GM23338 (cell line): Measurements from ENCODE around the gene NUDCD2. TPM values are rescaled to one million over a fixed set of nuclear protein-coding genes. Genes with fewer than 3 reads are reported as not detected.

Experiments used
- ATAC-seq: fragments of 200-7000 bp; cut with Tn5 transposase; 3 replicates; pipeline ENCODE4 v1.9.1; 2020
- DNase-seq: peaks from one replicate; pipeline ENCODE4 v3.0.0-alpha.2; 2015; ENCODE audit warnings: low spot score
- H2AFZ ChIP-seq: fragments of 200-600 bp; sonication (generic); 2 replicates; pipeline ENCODE4 v1.8.0; 2016; ENCODE audit warnings: antibody characterized with exemption, mild to moderate bottlenecking, moderate library complexity
- H3F3A ChIP-seq: fragments of 200-600 bp; sonication (generic); replicated peaks from 2 replicates; pipeline ENCODE4 v1.8.0; 2017; ENCODE audit warnings: antibody characterized with exemption, mixed run types, low read depth
- H3K27ac ChIP-seq: fragments of 200-600 bp; sonication (generic); 2 replicates; pipeline ENCODE4 v1.6.1; 2016; ENCODE audit warnings: low read depth
- H3K27me3 ChIP-seq: fragments of 200-600 bp; sonication (generic); 2 replicates; pipeline ENCODE4 v1.8.0; 2016; ENCODE audit warnings: mild to moderate bottlenecking, mixed run types, moderate library complexity; ENCODE audit not compliant: insufficient read depth
- H3K36me3 ChIP-seq: fragments of 200-600 bp; sonication (generic); 2 replicates; pipeline ENCODE4 v1.8.0; 2016; ENCODE audit warnings: mild to moderate bottlenecking; ENCODE audit not compliant: insufficient read depth
- H3K4me1 ChIP-seq: fragments of 200-600 bp; sonication (generic); 2 replicates; pipeline ENCODE4 v1.8.0; 2016; ENCODE audit warnings: mild to moderate bottlenecking, moderate library complexity; ENCODE audit not compliant: insufficient read depth
- H3K4me2 ChIP-seq: fragments of 200-600 bp; sonication (generic); 2 replicates; pipeline ENCODE4 v1.7.1; 2017; ENCODE audit warnings: mixed run types
- H3K4me3 ChIP-seq: fragments of 200-600 bp; sonication (generic); 2 replicates; pipeline ENCODE4 v1.6.1; 2016; ENCODE audit warnings: mixed run types
- H3K79me2 ChIP-seq: fragments of 200-600 bp; sonication (generic); replicated peaks from 2 replicates; pipeline ENCODE4 v1.8.0; 2017; ENCODE audit warnings: mild to moderate bottlenecking; ENCODE audit not compliant: insufficient read depth
- H3K9me2 ChIP-seq: fragments of 200-600 bp; sonication (generic); 2 replicates; pipeline ENCODE4 v1.8.0; 2017; ENCODE audit not compliant: insufficient read depth
- H4K20me1 ChIP-seq: fragments of 200-600 bp; sonication (generic); replicated peaks from 2 replicates; pipeline ENCODE4 v1.8.0; 2017; ENCODE audit warnings: mild to moderate bottlenecking; ENCODE audit not compliant: insufficient read depth
- H3K27ac Mint-ChIP-seq: 2 replicates; pipeline ENCODE4 v1.8.0; 2020; ENCODE audit warnings: inconsistent platforms, mild to moderate bottlenecking, moderate library complexity, mixed read lengths
- H3K27me3 Mint-ChIP-seq: 3 replicates; pipeline ENCODE4 v1.8.0; 2022; ENCODE audit warnings: low read depth, mild to moderate bottlenecking, moderate library complexity, mixed read lengths, inconsistent platforms; ENCODE audit not compliant: insufficient read depth, poor library complexity
- H3K36me3 Mint-ChIP-seq: 3 replicates; pipeline ENCODE4 v1.8.0; 2021; ENCODE audit warnings: low read depth, mild to moderate bottlenecking, inconsistent platforms, moderate library complexity, mixed read lengths
- H3K4me1 Mint-ChIP-seq: 3 replicates; pipeline ENCODE4 v1.8.0; 2020; ENCODE audit warnings: mild to moderate bottlenecking, inconsistent platforms, mixed read lengths
- H3K4me3 Mint-ChIP-seq: 3 replicates; pipeline ENCODE4 v1.8.0; 2021; ENCODE audit warnings: moderate library complexity, mild to moderate bottlenecking, inconsistent platforms, mixed read lengths
- H3K9me3 Mint-ChIP-seq: 3 replicates; pipeline ENCODE4 v1.8.0; 2020; ENCODE audit warnings: moderate library complexity, mild to moderate bottlenecking, inconsistent platforms, mixed read lengths
- CREB1 ChIP-seq: fragments of 250-450 bp; sonication (Bioruptor Pico); IDR thresholded peaks from 2 replicates; pipeline ENCODE4 v1.5.0; 2020; ENCODE audit warnings: low read depth, mild to moderate bottlenecking, moderate library complexity
- CTCF ChIP-seq, 2 experiments: fragments of 200-600 bp in 1 of 2; sonication (generic) in 1 of 2; conservative IDR thresholded peaks; 2 replicates each; pipeline versions ENCODE4 v1.5.1 to v1.6.1; 2016 to 2017; ENCODE audit warnings: antibody characterized with exemption in 2 of 2, low read depth in 2 of 2, mild to moderate bottlenecking in 2 of 2, moderate library complexity in 1 of 2
- ETS1 ChIP-seq: IDR thresholded peaks from 2 replicates; pipeline ENCODE4 v1.6.1; 2016; ENCODE audit warnings: antibody characterized with exemption
- EZH2phosphoT487 ChIP-seq: fragments of 200-600 bp; sonication (generic); IDR thresholded peaks from one replicate; pipeline ENCODE4 v1.8.1; 2018; ENCODE audit warnings: antibody characterized with exemption; ENCODE audit not compliant: unreplicated experiment
- JUNB ChIP-seq: IDR thresholded peaks from one replicate; pipeline ENCODE4 v1.6.1; 2016; ENCODE audit warnings: antibody characterized with exemption; ENCODE audit not compliant: unreplicated experiment
- ZNF114 ChIP-seq: fragments of 250-450 bp; sonication (Bioruptor Pico); IDR thresholded peaks from 2 replicates; pipeline ENCODE4 v1.5.0; 2020; ENCODE audit warnings: mild to moderate bottlenecking, moderate library complexity
- ZNF462 ChIP-seq: fragments of 250-450 bp; sonication (Bioruptor Pico); IDR thresholded peaks from 2 replicates; pipeline ENCODE4 v1.5.0; 2020; ENCODE audit warnings: mild to moderate bottlenecking, moderate library complexity
- polyA plus RNA-seq: library from polyadenylated mRNA; unstranded; fragments of >200 nt; fragmentation: Nextera tagmentation; extraction: Ambion mirVana; gene quantifications from 2 replicates; pipeline ENCODE4 v1.2.1, GENCODE V29; 2016
- total RNA-seq: library from RNA; depleted of rRNA; stranded (reverse); fragments of >200 nt; shearing (Covaris generic); gene quantifications from 2 replicates; pipeline ENCODE4 v1.2.3, GENCODE V29; 2014

Gene NUDCD2
- total and polyA plus RNA-seq, 2 experiments from 2014 or later = 23.2 to 123 TPM

- no peak for TF ChIP-seq ZNF462 (CRISPR knock-in tag)
- no peak for TF ChIP-seq ZNF114 (CRISPR knock-in tag)
Measured at GRCh38 chr5:163497315-163497714, 37.4 kb upstream of the NUDCD2 start (continued).

GRCh38 chr5:163496286-163496685 lies 36.4 kb upstream of the NUDCD2 start:
- Mint-ChIP-seq H3K27ac (no peak overlapping the region), H3K4me1 (no peaks in the 10 kb centered on the region), H3K4me3 (no peak overlapping the region), H3K9me3 (no peaks in the 10 kb centered on the region), H3K36me3 (peaks cover 14% of the 10 kb centered on the region), H3K27me3 (no peaks in the 10 kb centered on the region)
- H3K4me3 ChIP-seq = no peak overlapping the region
- H2AFZ ChIP-seq = no peak overlapping the region
- H3K27me3 ChIP-seq = no peaks in the 10 kb centered on the region
- no peak overlapping the region for H3K4me2 ChIP-seq
- H3K4me1 ChIP-seq = no peaks in the 10 kb centered on the region
- H4K20me1 ChIP-seq = no peaks in the 10 kb centered on the region
- H3F3A ChIP-seq = no peaks in the 10 kb centered on the region
- H3K36me3 ChIP-seq = peaks cover 16% of the 10 kb centered on the region
- ATAC-seq = no peak
- DNase-seq = no peak
- H3K27ac ChIP-seq = no peak overlapping the region
- no peaks in the 10 kb centered on the region for H3K79me2 ChIP-seq
- no peaks in the 10 kb centered on the region for H3K9me2 ChIP-seq
- TF ChIP-seq CTCF (conservative IDR thresholded peaks at IDR 0.05; ENCODE audit: low read depth in 2 of 2) = no peak
- TF ChIP-seq CREB1 (CRISPR knock-in tag) = no peak
- TF ChIP-seq JUNB = no peak
- TF ChIP-seq ETS1 = no peak
- no peak for TF ChIP-seq EZH2phosphoT487
- TF ChIP-seq ZNF462 (CRISPR knock-in tag) = no peak
